ENCODE results near the gene KLB. TPM values are rescaled to one million over a fixed set of nuclear protein-coding genes. Genes with fewer than 3 reads are reported as not detected.

KLB gene
- total RNA-seq, 4 donors from 2014 or later = 0.05 to 0.13 TPM; not detected in 2

GRCh38 chr4:39441593-39441992, 34.9 kb downstream of the KLB start:
- ATAC-seq = no peak
- H3K27ac ChIP-seq = no peak overlapping the region
- peaks cover 0 to 2% (median 0%) of the 10 kb centered on the region in 3 donors for H3K4me1 ChIP-seq
- H3K36me3 ChIP-seq = no peaks in the 10 kb centered on the region
- no peaks in the 10 kb centered on the region for H3K27me3 ChIP-seq
- no peaks in the 10 kb centered on the region for H3K9me3 ChIP-seq
- TF ChIP-seq CTCF (IDR thresholded peaks at IDR 0.05) (no peak), POLR2A (IDR thresholded peaks at IDR 0.05) (no peak), EP300 (IDR thresholded peaks at IDR 0.05) (no peak), POLR2AphosphoS5 (IDR thresholded peaks at IDR 0.05) (no peak)
- 79 to 100% methylated on average over 1 to 2 of the region's 2 CpGs for WGBS, 2 donors (ENCODE audit: low coverage in 1 of 2)
- H3K4me3 ChIP-seq = no peak overlapping the region

- H3K27me3 ChIP-seq = no peaks in the 10 kb centered on the region
- WGBS, 2 donors (ENCODE audit: low coverage in 1 of 2) = 89 to 100% methylated on average over 1 to 4 of the region's 4 CpGs
- H3K4me3 ChIP-seq = no peak overlapping the region
- no peaks in the 10 kb centered on the region for H3K9me3 ChIP-seq
- peaks cover 0 to 12% (median 5%) of the 10 kb centered on the region in 3 donors for H3K4me1 ChIP-seq
- H3K36me3 ChIP-seq = no peaks in the 10 kb centered on the region
- TF ChIP-seq CTCF (IDR thresholded peaks at IDR 0.05) (no peak), EP300 (IDR thresholded peaks at IDR 0.05) (no peak)
- H3K27ac ChIP-seq = no peak overlapping the region
- no peak for ATAC-seq
Observed at GRCh38 chr4:39442998-39443397, 36.3 kb downstream of the KLB start.

GRCh38 chr4:39446483-39446841, 39.7 kb downstream of the KLB start:
- 100% methylated on average over 1 of the region's 20 CpGs; no CpG with 5 or more reads in 1 of the 2 donors for WGBS, 2 donors (ENCODE audit: low coverage in 1 of 2)
- ATAC-seq = peak; percentile 10
- TF ChIP-seq POLR2A (IDR thresholded peaks at IDR 0.05) (no peak), CTCF (IDR thresholded peaks at IDR 0.05) (no peak), EP300 (IDR thresholded peaks at IDR 0.05) (no peak), POLR2AphosphoS5 (IDR thresholded peaks at IDR 0.05) (no peak)
- Histone ChIP-seq H3K4me1 (peaks cover 0 to 18% (median 5%) of the 10 kb centered on the region in 3 donors), H3K36me3 (peaks cover 0 to 25% of the 10 kb centered on the region in 2 donors), H3K27me3 (no peaks in the 10 kb centered on the region), H3K9me3 (no peaks in the 10 kb centered on the region), H3K4me3 (peak overlapping the region in 1 of 2 donors; percentile 50), H3K27ac (peak overlapping the region in 1 of 4 donors; percentile 31)

- 0% methylated on average over 1 of the region's 61 CpGs; no CpG with 5 or more reads in 1 of the 2 donors for WGBS, 2 donors (ENCODE audit: low coverage in 1 of 2)
Observed at GRCh38 chr4:39446842-39447573, 40.3 kb downstream of the KLB start.

More at GRCh38 chr4:39446842-39447573, 40.3 kb downstream of the KLB start:
- Histone ChIP-seq H3K36me3 (peaks cover 0 to 31% of the 10 kb centered on the region in 2 donors), H3K4me1 (peaks cover 0 to 18% (median 5%) of the 10 kb centered on the region in 3 donors), H3K27ac (peak overlapping the region in 1 of 4 donors; percentile 31), H3K4me3 (peak overlapping the region; percentile 25 to 50), H3K9me3 (no peaks in the 10 kb centered on the region), H3K27me3 (no peaks in the 10 kb centered on the region)
- TF ChIP-seq POLR2AphosphoS5 (IDR thresholded peaks at IDR 0.05) (peak; percentile 8), CTCF (IDR thresholded peaks at IDR 0.05) (peak in 3 of 4 experiments; percentile 27 to 37 (median 28)), POLR2A (IDR thresholded peaks at IDR 0.05) (no peak)
- ATAC-seq = peak; percentile 77
